ENCODE results near the gene GRIN2B.

DNA sequence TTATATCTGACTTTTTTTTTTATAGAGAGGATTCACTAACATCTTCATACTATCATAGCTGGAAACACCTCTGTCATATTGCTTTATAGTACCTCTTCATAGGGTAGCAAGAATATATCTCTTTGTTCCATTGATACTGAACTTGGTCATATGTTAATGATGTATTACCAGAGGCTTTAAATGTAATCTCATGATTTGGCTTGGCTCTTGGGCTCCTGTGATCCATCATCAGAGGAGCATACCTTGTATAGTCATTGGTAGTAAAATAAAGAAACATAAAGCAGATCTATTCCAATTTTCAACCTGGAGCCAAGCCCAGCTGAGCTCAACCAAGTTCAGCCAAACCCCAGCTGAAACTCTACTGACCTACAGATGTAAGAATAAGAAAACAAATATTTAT lies 43.2 kb upstream of the GRIN2B start:
- no peak for TF ChIP-seq POLR2A (IDR thresholded peaks at IDR 0.05; ENCODE audit: low read depth, low read length)
- TF ChIP-seq POLR2AphosphoS5 (IDR thresholded peaks at IDR 0.05; ENCODE audit: low read depth, low read length): no peak
- TF ChIP-seq TAF1 (IDR thresholded peaks at IDR 0.05; ENCODE audit: low read depth, low read length): no peak
- TF ChIP-seq SPI1 (IDR thresholded peaks at IDR 0.05; ENCODE audit: low read depth, low read length): no peak
- no peak for TF ChIP-seq PAX5 (IDR thresholded peaks at IDR 0.05; ENCODE audit: insufficient read depth, low read length, severe bottlenecking)
- TF ChIP-seq POU2F2 (IDR thresholded peaks at IDR 0.05; ENCODE audit: low read depth, low read length): no peak

All from GM12891 (cell line).